IPS-11a (cell line): ENCODE measurements around the gene OTOGL.
"Not testable (repeated sequence)": the region's sequence is repeated elsewhere in the genome, so short reads cannot be mapped to it uniquely, and the experiment has no call there.

Source experiments
- H3K4me3 ChIP-seq: one replicate; pipeline ENCODE4 v1.5.1; 2013; ENCODE audit warnings: low read depth, low read length, control low read depth

OTOGL gene

DNA sequence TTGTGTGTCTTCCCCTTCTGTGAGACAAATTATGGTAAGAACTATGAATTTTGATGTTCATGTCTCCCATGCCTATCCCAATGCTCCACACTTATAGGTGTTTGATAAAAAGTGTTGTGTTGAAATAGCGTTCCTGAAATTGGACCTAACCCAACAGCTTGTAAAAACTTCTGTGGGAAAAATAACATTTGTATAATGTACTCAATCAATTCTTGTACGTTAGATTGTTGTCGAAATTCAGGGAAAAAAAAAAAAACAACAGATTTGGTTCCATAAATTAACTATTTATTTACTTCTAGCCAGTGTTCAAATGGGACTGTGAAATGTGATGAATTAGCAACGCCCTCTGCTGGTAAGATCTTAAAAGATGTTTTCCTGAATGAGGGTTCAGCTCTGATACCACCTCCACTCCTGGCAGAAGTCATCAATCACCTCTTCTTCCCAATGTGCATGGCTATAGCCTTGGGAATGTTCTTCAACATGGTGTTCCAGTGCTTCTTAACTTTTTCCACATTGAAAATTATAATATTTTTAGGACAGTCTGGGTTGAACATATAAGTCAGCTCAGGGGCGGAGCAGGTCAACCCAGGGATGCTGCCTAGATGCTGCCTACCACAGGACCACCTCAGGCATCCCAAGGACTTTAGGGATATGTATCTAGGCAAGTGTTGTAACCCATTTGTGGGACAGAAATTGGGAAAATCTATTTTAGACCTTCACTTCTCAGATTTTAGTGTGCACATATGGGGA lies 170.6 kb downstream of the OTOGL start:
- no peak overlapping the region for H3K4me3 ChIP-seq

DNA sequence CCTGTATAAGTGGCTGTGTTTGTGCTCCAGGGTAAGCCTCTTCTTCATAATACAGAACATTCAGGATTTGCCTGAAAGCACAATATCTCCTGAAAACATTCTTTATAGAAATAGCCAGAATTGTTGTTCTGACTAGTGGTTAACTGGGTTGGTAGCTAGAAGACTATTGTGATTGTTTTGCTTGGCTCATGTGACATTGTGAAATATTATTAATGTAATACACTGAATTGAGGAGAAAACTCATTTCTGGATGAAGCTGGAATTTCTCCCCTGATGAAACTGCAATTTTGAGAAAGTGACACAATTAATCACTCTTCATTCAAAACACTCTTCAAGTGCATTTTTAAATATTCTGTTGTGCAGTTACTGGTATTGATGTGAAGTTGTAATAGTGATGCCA lies 172.4 kb downstream of the OTOGL start:
- no peak overlapping the region for H3K4me3 ChIP-seq

DNA sequence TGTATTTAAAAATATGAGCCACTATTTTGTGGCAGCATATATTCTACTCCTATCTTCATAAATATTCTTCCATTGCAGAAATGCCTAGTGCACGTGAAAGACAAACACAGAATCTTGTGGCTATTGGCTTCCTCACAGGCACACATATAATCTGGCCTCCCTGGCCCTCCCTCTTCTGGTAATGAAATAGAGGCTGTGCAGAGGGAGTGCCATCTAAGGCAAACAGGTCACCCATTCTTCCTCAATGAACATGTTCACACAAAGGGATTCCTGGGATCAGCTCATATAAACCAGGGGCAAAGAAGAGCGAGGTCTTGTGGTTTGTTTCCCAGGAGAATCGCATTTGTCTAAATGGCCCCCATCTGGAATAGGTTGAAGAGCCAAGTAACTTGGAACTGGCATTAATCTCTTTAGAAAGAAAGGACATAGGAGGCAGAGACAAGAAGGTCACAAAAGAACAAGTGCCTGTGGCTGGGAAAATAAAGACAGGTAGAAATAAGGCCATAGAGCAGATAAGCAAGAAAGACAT lies 173.1 kb downstream of the OTOGL start:
- H3K4me3 ChIP-seq, result no peak overlapping the region

DNA sequence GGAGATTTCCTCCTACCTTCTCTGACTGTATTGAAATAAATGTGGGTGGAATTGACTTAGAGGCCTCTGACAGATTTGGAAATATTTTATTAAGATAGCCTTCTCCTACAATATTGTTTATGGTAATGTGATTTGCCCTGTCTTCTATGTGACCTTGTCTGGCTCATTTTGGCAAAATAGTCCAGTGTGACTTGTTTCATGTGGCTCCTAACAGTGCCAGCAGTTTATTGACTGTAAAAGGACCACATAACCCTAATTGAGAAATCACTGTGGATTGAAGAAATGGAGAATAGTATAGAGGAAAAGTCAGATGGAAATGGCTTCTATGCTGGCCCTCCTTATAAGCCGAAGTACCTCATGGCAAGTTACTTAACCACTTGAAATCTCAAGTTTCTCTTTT lies 173.8 kb downstream of the OTOGL start:
- no peak overlapping the region for H3K4me3 ChIP-seq

DNA sequence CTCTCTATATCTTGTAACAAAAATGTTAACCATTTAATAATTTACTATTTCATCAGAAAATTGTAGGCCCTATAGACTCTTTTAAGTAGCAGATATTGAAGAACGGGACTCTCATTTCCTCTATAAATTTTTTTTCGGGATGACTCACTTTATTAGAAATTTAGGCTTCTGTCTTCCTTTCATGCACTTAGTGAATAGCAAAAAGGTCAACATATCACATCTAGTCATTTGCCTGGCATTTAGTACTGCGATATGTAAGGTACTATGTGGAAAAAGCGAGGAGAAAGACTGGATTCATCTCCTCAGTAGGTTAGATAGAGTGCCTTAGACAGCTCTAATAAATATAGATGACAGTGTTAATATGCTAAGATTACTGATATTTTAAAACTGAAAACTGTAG lies 178.4 kb downstream of the OTOGL start:
- no peak overlapping the region for H3K4me3 ChIP-seq

DNA sequence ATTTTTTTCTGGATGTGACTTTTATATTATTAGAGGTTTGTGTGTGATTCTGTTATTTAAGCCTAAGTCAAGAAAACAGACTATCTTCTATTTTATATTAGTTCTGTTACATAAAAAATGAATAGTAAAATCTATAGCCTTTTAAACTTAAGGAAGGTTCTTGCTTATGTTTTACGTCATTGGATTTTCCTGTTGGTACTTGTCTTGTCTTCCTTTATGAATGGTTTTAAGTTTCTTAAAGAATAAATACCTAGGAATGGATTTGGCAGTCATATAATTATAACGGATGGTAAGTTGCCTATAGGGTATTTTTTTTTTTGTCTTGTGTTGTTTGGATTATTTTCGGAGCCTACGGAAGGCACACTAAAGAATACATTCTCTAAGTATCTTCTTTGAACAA lies 182.9 kb downstream of the OTOGL start:
- no peak overlapping the region for H3K4me3 ChIP-seq

DNA sequence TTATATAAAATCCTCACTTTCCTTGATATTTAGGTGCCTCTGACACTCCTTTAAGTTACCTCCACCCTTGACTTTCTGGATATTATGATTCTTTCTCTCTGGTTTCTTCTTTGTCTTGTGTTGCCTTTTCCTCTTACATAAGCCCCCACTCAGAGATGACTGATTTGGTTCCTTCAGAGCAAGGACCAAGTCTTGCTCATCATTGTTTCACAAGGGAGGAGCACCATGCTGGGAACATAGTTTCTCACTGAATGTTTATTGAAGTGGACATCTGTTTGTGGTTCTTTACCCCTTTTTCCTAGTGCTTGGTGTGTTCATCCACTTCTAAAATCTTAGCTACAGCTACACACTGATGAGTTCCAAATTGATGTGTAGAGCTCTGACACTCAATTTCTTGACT lies 183.4 kb downstream of the OTOGL start:
- H3K4me3 ChIP-seq, result no peak overlapping the region

DNA sequence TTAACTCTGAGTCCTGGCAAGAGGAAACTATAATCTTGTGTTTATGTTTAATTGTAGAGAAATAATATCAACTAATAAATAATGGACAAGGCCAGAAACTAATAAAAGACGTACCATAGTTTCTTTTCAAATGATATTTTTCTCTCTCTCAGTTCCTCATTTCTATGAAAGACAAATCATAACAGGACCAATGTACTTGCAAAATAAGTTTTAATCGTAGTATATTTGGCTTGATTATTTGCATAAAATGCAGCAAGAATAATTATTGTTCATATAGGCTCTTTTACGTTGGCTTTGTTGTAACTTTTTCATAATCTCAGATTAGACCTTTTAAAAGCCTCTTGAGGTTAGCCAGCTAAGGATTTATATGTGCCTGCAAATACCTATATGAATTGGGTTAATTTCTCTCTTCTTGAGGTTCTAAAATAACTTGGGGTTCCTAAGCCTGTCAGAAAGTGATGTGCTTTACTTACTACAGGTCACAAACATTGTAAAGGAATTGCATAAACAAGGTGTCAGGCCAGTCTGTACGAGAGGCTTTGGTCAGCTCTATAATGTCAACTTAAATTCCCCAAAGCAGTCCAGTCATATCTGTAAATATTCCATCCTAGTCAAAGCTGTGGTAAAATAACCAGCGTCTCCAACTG lies 191.9 kb downstream of the OTOGL start:
- no peak overlapping the region for H3K4me3 ChIP-seq

DNA sequence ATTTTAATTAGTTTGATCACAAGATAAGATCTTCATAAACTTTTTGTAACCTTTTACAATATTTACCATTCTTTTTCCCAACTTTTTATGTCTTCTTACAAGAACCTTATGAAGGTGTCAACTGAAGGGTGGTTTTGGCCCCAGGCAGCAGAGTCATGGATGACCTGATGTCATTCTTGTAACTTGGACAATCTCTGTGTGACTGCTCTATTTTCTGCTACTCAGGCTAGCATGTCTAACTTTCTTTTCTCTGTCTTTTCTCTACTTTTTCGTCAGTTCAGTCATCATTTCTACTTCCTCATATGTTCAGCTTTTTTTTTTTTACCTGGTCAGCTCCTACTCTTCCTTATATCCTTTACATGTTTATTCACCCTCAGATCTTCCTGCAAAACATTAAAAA lies 194.0 kb downstream of the OTOGL start:
- H3K4me3 ChIP-seq, result no peak overlapping the region

DNA sequence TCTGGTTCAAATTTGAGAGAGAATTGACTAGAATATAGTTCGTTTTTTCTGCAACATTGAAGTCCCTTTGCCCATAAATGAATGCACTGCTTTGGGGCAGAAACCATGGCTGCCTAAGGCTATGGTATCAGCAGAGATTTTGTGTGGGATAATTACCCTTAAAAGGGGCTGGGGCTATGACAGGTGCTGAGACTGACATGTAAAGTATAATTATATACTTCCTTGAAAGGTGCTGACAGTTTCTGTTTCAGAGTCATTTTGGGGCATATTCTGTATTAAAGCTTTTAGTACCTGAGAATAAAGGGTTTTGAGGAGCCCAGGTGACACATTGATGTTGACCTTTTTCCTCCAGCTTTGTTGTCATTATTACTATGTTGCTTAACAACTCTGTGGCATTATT lies 194.4 kb downstream of the OTOGL start:
- no peak overlapping the region for H3K4me3 ChIP-seq

DNA sequence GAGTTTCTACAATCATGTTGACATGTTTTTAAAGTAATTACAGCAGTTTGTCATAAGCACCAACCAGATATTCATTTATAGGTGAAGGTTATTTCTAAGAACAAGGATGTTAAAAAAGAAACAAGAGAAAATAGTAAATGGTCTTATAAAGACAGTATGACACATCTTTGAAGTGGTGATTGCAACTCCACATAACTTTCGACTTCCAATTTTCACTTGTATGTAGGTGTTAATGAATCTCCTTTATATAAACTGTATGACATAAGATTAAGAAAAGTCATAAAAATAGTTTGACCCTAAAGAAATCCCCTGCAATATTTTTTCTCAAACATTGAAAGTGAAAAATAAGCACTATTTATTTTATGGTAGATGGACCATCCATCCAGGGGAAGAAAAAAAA lies 199.9 kb downstream of the OTOGL start:
- H3K4me3 ChIP-seq, result no peak overlapping the region

DNA sequence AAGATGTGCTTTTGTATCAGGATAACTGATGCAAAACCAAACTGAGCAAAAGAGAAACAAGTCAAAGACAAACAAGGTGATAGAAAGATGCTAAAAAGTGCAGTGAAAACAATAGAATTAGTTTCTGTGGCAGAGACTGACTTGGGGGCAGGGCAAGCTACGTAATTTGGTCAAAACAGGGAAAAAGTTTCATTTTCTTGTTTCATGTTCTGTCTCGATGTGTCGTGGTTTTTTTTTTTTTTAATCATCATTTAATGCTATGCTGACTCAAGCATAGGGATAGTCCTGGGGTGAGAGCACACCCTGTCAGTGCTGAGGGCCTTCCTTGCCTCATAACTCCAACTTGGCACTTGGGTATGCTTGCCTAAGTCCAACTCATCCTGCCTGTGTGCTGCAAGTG lies 200.6 kb downstream of the OTOGL start:
- no peak overlapping the region for H3K4me3 ChIP-seq

DNA sequence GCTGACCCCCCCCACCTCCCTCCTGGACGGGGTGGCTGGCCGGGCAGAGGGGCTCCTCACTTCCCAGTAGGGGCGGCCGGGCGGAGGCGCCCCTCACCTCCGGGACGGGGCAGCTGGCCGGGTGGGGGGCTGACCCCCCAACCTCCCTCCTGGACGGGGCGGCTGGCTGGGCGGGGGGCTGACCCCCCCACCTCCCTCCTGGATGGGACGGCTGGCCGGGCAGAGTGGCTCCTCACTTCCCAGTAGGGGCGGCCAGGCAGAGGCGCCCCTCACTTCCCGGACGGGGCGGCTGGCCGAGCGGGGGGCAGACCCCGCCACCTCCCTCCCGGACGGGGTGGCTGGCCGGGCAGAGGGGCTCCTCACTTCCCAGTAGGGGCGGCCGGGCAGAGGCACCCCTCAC lies 208.1 kb downstream of the OTOGL start:
- H3K4me3 ChIP-seq, result not testable (repeated sequence)

DNA sequence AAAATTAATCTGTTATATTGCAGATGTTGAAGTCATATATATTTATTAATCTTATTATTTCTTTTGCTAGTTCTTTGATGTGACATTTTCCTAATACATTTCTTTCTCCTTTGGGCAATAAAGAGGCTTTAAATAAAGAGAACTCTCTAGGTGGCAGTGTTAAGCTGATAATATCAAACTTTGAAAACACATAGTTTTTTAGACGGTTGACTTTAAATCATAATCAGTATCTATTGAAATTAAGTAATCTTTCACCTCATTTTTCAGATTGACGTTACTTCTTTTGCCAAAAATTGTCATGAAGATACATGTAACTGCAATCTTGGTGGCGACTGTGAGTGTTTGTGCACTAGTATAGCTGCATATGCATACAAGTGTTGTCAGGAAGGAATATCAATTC lies 213.9 kb downstream of the OTOGL start:
- H3K4me3 ChIP-seq, result no peak overlapping the region

DNA sequence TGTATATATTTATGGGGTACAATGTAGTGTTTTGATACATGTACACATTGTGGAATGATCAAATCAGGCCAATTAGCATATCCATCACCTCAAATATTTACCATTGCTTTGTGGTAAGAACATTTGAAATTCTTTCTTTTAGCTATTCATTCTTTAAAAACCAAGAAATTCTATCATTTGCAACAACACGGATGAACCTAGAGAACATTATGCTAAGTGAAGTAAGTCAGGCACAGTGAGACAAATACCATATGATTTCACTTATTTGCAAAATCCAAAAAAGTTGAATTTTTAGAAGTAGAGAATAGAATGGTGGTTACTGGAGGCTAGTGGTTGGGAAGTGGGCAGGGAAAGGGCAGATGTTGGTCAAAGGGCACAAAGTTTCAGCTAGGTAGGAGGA lies 215.4 kb downstream of the OTOGL start:
- no peak overlapping the region for H3K4me3 ChIP-seq

DNA sequence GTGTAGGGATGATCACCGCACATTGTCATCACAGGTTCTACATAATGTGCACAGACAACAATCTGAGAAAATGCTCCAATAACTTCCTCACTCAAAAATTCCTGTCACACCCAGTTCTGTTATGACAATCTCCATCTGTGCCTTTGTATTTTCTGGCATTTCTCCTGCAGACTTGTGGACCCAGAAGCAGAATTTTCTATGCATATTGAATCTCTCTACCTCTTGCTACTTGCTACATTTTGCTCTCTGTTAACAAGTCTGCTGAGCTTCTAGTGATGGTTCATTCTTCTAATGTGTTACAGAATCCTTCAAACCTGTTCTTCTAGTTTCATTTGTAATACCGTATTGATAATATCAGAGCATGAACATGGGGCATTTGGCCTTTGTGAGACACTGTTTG lies 216.9 kb downstream of the OTOGL start:
- H3K4me3 ChIP-seq, result no peak overlapping the region

DNA sequence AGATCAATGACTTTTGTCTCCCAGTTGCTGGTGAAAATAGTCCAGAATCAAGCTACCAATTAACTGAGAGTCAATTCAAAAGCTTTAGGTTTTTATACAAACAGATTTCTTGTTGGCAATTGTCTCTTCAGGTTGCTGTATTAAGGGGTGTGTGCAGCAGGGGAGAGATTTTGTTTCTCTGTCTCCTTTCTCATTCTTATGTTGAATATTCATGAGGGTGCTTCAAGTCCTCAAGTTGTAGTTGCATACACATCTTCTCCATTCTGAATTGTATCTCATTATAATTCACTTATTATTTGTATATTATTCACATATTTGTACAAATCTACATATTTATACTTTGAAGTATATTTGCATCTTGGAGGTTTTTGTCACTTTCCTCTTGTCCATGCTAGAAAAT lies 218.0 kb downstream of the OTOGL start:
- no peak overlapping the region for H3K4me3 ChIP-seq

DNA sequence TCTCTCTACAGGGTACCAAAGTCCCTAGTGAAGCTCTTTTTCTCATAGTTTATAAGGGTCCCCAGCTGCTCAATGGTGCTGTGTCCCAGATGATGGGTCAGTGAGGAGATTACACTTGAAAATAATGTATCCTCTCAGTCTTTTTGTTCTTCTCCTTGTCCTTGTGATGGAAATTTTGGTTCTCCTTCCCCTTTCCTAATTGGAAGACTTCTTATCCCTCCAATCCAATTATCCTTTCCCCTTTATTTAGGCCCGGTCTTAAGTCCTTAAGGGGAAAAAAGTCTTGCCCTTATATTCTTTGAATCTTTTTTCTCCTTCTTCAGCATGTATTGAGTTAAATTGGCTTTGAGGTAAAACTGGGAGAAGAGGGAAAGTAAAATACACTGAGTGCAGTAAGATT lies 218.6 kb downstream of the OTOGL start:
- H3K4me3 ChIP-seq, result no peak overlapping the region

DNA sequence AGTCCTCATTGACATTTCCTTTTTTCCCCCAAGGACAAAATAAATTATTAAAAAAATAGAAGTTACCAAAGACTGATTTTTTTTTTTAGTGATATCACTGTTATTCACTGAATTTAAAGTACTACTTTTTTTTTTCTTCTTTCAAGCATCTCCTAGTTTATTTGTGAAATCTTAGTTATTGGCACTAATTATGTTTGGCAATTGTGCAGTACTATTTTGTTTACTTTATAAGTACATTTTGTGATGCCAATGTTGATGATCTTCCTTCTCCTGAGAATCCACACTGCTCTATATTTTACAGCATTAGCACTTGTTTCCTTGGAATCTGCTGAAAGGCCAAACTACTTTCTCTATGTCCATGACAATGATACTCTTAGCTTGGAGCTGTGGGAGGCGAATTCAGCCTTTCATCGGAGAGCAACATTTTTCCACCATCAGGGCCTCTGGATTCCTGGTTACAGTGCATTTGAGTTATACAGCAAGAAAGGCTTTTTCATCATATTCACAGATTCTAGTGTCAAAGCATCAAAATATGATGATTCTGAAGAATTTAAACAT lies 220.9 kb downstream of the OTOGL start:
- H3K4me3 ChIP-seq, result no peak overlapping the region

DNA sequence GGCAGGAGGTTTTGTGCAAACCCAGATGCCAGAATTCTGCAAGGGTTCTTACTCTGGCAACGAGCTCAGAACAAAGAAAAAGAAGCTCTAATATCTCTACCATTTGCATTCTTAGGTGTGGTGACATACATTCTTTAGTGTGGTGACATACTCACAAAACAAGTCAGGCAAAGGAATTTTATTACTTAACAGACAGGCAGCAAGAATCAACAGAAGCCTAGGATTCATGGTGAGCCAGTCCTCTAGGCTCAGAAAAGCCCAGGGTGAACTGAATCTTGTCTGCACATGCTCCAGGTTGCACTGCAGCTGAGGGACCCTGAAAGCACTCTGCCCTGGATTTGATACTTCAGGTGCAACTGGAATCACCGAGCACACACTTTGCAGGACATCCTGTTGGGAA lies 222.3 kb downstream of the OTOGL start:
- no peak overlapping the region for H3K4me3 ChIP-seq

DNA sequence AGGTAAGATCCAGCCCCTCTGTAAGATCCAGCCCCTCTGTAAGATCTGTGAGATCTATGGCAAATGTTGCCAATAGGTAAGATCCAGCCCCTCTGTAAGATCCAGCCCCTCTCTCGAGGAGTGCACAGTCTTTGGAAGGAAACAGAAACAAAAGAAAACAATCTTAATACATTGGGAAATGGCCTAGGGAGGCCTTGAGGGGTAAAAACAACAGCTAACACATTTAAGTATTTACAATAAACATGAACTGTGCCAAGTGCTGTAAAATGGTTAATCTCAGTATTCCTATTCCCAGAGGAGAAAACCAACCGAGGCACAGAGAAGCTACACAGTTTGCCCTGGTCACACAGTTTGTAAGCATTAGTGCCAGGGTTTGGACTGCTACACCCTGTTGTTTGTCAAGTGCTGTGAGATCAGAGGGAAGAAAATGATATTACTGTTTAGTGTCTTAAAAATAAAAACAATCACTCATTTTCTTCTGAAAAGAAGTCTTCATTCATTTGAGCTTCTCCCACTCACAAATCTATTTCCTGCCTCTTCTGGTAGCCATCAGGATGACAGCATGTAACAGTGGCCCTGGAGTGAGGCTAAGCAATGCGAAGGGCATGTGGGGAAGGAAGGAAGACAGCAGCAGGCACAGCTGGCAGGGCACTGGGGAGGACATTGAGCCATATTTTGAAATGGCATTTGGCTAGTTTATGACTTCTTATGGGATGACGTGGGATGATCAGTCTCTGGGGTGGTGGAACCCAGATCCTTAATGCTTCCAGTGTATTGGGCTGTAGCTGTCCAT lies 226.0 kb downstream of the OTOGL start:
- H3K4me3 ChIP-seq, result no peak overlapping the region

DNA sequence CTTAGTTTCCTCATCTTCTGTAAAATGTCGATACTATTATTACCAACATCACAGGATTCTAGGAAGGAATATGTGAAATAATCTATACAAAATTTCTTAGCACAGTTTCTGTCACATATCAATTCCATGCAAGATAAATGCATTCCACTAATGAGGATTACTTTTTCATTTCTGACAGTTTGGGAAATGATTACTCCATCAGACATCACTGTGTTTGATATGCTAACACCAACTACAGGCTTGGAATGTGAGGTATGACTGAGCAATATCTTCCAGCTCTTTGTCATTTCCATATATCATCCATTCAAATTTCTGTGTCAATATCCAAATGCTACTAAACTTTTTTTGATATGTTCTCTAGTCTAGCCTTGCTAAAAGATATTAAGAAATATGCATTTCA lies 233.5 kb downstream of the OTOGL start:
- H3K4me3 ChIP-seq, result no peak overlapping the region
